ENCODE measurements around the gene SLC39A7.

The SLC39A7 gene, protein sequence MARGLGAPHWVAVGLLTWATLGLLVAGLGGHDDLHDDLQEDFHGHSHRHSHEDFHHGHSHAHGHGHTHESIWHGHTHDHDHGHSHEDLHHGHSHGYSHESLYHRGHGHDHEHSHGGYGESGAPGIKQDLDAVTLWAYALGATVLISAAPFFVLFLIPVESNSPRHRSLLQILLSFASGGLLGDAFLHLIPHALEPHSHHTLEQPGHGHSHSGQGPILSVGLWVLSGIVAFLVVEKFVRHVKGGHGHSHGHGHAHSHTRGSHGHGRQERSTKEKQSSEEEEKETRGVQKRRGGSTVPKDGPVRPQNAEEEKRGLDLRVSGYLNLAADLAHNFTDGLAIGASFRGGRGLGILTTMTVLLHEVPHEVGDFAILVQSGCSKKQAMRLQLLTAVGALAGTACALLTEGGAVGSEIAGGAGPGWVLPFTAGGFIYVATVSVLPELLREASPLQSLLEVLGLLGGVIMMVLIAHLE

DNA sequence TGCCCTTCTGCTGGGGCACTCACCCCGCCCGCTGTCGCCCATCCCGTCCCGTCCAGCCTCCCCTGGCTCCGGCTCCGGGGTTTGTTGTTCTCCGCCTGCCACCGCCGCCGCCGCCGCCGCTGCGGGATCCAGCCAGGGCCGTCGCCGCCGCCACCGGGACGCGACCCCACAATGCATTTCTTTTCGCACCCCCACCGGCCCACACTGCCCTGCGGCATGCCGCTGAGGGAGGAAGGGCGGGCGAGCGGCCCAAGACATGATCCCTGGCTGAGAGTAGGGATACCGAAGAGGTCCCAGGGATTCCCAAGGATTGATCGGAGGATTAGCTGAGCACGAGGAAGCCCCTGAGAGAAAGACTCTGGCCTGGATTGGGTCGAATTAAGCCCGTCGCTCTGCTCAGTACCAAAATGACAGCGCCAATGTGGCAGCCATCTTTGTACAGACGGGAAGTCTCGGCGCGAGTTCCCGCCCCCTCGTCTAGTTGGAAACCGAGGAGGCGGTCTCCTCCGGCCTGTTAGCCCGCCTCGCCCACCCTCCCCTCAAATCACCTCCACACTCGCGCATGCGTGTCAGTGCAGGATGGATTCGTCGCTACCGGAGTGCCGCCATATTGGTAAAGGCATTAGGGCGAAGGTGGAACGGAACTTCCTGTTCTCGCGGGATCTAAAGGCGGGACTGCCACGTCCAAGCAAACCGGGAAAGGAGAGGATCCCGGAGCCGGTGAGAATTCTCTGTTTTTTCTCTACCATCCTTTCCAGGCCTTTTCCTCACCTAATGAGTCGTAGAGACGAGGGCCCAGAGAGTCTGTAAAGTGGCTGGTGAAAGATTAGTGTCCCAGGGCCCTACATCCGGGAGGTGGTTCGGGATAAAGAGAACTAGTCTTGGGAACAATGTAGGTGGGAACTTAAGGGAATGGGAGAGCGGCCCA lies at the start of gene SLC39A7, which contains the start of gene RXRB:
Gene SLC39A7 (plus strand): TSS at position 649 of the 928 bp plus-strand sequence. CDS start 379 bp downstream, outside the sequence.
Gene RXRB (minus strand): TSS at position 447 of the 928 bp plus-strand sequence. CDS start 189 bp downstream, at position 258.
- DNase-seq = peak; percentile 87 to 98

DNA sequence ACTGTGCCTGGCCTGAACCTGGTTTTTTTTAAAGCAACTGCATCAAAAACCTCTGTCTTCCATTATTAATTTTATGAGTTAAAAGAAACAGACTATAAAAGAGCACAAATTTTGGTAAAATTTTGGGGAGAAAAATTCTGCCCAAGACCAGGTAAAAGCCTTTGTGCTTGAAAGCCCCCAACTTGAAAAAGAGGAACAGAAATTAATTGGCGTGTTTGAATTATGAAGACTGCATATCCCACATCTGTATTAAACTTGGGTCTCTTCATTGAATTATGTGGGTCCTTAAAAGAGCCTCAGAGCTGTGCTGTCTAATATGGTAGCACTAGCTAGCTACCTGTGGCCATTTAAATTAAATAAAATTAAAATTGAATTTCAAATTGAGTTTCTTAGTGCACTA lies 49.6 kb upstream of the SLC39A7 start:
- no peak for DNase-seq

DNA sequence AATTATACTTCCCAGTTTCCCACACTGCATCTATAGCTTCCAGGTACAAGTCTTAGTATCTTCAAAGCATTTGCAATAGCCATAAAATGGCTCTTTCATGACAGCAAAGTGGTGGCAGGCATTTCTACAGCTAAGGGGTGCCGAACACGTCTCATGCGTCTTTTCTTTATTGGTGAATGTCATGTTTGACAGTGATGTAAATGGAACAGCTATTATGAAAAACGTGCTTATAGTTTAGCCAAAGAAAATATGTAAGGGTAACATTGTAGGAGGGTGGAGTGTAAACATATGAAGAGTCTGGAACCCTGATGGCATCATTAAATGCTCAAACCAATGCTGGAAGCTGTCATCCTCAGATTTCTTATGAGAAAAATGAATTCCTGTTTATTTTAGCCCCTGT lies 46.3 kb upstream of the SLC39A7 start:
- DNase-seq = no peak

DNA sequence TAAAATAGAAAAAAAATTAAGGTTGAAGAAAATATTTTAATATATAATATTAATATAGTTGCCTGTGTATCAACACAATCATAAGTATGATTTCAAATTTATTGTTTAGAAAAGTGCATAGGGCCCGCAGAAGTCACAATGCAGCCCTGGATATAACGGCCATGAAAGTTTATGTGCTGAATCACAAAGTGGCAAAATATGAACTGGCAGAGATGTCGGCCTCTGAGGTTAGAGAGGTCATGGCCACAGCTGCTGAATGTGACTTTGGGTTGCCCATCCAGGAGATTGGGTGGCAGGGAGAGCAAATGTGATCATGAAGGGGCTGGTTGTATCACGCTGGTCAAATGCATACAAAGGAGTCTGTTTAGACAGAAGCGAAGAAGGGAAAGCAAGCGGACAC lies 44.1 kb upstream of the SLC39A7 start:
- DNase-seq = no peak

DNA sequence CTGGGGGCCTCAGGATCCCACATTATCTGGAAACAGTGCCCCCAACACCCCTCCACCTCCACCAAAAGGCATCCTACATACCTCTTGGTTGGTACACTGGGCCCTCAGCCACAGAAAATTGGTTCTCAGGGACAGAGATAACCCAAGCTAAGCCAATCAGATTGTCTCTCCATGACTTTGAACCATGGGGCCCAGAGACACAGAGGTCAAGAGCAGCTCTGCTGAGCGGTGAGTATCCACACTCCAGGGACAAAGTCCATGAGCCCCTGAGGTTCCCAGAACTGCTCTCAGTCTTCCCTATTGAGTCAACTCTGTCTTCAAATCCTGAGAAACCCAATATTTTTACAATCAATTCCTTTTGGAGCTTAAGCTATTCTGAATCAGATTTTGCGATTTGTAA lies 43.7 kb upstream of the SLC39A7 start:
- no peak for DNase-seq

DNA sequence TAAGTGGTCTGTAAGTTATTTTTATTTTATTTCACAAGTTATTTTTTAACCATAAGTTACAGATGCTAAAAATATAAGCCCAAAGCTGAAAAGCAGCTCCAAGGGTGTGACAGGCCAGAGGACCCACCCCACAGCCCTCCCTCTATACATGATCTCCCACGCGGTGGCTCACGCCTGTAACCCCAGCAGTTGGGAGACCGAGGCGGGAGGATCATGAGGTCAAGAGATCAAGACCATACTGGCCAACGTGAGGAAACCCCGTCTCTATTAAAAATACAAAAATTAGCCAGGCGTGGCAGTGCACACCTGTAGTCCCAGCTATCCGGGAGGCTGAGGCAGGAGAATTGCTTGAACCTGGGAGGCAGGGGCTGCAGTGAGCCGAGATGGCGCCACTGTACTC lies 40.6 kb upstream of the SLC39A7 start:
- no peak for DNase-seq

DNA sequence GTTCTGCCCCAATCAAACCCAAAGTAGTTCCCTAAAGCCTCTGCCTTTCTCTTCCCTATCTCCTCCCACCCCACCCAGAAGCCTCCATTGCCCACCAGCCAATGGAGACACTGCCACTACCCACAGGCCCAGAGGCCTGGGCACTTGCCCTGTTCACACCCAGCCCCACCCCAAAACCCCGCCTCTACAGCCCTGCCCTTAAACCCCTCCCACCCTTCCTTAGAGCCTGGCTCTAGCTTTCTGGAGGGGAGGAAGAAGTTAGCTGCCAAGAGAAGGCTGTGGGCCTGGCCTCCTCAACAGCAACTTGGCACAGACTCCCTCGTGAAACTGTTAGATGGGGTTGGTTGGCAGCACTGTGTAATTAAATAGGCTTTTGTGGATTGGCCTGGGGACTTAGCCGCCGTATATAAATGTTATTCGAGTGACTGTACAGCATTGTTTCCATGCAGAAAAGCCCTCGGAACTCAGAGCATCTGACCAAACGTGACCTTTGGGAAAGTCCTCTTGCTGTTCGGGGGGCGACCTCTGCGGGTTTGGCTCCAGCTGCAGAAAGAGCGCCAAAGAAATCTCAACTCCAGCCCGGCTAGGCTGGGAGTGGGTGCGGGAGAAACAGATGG lies 39.8 kb upstream of the SLC39A7 start:
- no peak for DNase-seq

DNA sequence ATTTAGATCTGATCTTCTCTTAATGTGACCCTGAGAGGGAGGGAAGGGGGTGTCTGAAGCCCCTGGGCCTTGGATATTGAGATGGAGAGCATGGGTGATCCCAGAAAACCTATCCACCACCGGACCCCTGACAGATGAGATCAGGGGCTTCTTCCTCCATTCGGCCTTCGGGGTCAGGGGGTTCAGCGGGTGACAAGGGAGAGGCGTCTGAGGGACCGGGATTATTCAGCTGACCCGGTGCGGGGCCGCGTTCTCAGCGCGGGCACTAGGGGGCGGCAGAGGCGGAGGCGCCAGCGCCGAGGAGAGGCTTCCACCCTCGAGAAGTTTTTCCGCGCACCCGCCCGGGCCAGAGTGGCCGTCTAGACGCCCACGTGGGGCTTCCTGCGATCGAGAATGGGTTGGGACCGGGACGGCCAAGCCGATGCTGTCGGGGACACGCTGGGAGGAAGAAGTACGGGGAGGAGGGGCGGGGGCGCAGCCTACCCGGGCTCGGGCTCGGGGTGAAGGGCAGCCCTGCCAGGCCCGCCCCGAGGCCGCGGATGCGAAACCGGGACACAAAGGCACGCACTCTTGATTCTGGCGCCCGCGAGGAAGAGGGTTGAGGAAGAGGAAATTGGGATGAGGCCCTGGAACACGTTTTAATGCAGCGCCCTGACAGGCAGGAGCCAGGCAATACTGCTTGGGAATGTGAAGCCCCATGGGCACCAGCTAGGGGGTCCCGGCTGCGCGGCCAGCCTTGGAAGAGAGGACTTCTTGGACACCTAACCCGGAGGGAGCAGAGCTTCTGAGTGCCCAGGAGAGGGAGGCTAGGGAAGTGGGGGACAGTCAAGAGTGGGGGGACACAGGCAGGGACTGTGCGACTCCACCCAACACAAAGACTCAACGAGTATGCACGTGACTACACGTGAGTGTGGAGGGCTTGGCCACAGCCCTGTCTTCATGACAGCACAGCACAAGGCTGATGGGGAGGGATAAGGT lies 39.0 kb upstream of the SLC39A7 start:
- DNase-seq = peak; percentile 33 to 52

DNA sequence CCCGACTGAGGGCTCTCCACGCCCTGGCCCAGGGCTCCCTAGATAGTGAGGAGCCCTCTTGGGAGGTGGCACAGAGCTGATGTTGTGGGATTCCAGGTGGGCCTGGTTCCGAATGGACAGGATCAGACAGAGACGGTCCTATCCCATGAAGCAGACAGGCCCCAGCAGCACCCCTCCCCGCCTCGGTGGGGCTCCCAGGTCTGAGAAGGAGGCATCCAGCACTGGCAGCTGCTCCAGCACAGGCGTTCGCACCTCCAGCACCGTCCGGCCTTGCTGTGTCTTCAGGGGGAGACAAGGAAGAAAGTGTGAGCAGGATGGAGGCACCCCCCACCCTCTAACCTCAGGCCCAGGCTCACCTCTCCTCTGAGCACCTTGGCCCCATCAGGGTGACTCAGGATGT lies 37.1 kb upstream of the SLC39A7 start:
- DNase-seq = no peak

DNA sequence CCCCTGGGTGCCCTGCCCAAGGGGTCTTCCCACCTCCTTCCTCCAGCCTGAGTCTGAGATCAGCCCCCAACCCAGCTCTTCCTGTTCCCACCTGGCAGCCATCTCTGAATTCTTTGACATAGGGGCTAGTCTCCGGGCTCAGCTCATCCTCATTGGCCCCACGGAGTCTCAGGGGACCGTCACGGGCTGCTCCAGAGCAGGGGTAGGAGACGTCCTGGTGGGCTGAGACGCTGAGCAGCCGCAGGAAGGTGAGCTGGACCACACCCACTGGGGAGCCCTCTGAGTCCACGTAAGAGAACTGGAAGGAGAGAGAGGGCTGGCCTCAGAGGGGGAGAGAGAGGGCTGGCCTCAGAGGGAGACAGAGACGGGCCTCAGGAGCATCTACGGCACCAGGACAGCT lies 36.5 kb upstream of the SLC39A7 start:
- no peak for DNase-seq

DNA sequence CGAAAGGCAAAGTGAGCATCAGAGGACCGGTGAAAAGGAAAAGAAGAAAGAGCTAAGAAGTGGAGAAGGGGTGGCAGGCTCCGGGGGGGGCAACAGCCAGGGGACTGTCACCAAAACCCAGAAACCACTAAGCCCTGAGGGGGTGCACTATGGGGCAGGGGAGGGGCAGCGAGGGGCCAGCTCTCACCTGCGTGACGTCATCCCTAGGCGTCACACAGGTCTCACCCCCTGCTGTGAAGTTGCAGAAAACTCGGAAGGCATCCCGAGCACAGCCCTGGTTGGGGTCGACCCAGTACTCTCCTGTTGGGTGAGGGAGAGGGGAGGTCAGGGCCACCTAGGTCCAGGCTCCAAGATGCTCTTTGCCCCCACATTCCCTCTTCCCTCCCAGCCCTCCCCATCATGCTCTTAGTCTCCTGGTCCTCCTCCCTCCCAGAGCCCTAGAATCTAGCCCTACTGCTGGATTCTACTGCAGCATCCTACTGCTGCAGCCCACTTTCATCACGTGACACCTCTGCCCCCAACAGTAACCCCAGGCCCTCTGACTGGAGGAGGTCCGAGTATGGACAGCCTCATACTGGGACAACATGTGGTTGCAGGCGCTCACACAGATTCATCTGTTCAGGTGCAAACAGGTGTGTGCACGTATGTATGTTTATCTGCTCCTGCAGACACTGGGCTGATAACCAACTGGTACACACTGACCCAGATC lies 35.8 kb upstream of the SLC39A7 start:
- DNase-seq = no peak

DNA sequence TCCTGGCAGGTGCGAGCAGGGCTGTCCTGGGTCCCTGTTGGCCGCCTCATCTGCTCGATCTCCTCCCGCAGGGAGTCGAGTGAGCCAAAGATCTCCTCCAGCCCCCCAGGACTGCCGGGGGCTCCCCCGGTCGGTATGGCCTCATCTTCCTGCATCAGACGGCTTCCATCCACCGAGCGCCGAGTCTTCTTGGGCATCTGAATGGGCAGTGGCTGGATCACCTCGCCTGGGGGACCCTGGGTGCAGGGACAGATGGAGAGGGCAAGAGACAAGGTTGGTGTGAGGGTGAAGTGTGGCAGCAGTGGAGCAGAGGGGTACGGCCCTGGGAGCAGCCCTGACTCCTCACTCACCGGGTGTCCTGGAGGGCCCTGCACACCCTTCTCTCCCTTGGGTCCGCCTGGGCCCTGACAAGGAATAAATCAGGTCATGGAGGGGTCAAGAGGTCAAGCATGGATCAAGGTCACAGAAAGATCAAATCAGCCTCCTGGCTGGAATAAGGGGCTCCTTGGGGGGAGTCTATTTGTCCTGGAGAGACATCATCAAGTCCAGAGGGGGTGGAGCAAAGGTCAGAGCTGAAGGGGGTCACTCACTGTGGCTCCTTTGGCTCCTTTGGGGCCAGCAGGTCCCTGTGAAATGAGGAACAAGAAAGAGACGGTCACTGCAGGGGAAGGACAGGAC lies 34.9 kb upstream of the SLC39A7 start:
- no peak for DNase-seq

DNA sequence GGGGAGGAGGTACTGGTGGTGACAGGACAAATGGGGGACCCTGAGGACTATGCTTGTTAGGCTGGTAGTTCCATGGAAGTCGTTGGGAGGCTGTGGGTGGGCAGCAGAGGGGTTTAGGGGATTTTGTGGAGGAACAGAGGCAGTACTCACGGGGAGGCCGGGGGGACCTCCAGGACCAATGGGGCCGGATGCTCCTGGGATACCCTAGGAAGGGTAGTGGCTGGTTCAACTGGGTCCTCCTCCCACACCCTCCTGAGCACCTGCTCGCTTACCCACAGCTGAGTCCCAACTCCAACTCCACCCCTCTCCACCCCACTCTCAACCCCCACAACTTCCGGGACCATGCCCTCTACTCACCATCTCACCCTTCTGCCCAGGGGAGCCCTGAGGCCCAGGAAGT lies 34.3 kb upstream of the SLC39A7 start:
- no peak for DNase-seq

DNA sequence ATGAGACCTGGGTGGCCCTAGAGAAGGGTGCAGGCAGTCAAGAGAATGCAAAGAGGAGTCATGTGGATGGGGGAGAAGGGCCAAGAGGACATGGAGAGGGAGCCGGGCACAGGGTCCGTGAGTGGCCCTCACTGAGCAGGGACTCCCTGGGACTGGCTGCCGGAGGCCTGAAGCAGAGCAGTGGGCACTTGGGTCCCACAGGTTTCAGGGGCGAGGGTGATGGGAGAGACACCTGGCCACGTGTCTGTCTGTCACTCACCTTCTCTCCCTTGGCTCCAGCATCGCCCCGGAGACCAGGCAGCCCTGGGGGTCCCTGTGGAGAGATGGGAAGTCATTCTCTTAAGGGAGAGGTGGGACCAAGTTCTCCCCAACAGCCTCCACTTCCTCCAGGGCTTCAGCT lies 33.9 kb upstream of the SLC39A7 start:
- DNase-seq = no peak

DNA sequence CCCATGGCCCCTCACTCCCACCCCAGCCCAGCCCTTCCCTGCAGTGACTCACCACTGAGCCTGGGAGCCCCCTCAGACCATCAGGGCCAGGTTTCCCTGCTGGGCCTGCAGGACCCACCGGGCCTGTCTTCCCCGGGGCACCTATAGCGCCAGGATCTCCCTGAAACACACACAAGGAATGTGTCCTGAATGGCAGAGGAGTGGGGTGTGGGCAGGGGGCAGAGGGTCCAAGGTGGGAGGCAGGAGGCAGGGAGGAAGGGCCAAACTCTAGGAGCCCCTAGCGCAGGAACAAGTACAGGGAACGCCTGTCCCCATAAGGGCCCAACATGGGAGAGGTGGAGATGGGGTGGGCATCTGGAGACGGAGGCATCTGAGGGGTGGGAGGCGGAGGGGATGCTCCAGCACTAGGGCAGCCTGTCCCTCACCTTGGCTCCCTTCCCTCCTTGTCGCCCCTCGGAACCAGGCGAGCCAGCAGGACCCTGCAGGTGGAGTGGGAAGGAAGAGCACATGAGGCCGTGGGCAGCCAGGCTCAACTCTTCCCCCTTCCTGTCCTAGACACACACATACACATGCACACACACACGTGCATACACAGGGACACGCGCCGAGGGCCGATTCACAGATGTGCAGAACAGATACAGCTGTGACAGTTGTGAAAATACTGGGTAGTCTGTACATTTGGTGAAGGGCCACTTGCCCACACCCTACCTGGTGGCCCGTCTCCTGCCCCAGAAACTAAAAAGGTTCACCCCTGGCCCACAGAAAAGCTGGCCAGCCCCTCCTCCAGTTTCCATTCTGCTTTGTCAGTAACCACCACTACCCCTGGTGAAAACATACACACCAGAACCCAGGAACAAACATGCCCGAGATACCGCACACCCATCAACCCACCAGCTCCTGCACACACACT lies 33.0 kb upstream of the SLC39A7 start:
- no peak for DNase-seq

DNA sequence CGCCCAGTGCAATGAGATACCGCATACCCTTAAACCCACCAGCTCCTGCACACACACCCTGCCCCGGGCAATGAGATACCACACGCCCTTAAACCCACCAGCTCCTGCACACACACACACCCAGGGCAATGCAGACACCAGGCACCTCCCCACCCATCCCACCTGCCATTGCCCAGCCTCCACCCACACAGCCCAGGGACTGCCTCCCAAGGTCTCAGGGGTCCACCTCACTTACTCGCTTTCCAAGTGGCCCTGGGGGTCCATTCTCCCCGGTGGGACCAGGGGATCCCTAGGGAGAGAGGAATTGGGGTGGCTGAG lies 32.4 kb upstream of the SLC39A7 start:
- DNase-seq = no peak

DNA sequence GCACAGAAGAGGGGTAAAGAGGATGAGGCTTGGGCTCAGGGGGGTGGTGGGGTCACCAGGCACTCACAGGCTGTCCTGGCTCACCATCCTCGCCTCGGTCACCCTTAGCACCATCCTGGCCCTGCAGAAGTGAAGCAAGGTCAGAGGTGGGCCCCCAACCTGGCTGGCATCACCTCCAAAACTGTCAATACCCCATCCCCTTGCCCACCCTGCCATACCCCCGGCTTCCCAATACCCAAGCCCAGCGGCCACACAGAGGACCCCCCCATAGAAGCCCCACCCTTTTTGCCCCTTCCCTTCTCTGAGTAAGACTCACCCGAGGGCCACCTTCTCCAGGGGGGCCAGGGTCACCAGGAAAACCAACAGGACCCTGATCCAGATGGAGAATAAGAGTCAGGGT lies 32.0 kb upstream of the SLC39A7 start:
- no peak for DNase-seq

DNA sequence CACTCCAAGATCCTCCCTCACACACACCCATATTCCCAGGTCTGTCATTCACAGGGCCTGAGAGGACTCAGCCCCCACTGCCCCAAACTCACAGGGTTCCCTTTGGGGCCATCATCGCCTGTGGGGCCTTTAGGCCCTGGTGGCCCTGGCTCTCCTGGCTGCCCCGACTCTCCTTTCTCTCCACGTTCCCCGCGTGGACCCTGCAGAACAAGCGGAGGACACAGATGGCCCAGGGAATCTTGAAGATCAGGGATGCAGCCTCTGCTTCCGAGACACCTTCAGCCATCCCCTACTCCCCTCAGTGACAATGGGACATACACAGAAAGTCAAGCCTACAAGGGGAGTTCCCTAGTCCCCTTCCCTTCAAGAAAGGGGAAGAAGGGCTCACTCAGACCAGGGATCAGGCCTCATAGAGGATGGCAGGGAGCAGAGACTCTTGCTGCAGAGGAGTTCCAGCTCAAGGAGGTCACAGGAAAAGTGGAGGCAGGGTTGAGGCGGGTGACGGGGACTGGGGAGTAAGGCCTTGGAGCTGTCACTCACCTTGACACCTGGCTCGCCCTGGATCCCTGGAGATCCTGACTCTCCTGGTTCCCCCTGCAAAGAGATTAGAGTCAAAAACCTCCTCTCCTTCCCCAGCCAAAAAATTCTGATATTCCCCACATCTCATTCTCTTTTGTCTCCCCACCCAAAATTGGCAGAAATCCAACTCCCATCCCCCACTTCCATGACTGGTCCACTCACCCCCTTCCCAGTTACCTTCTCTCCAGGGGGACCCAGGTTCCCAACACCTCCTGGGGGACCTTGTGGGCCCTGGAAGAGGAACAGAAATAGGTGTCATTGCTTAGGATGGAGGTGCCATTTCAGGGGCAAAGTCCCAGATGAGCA lies 31.1 kb upstream of the SLC39A7 start:
- DNase-seq = no peak
